Bronchial epithelial cell (primary cell): ENCODE results near the gene MFSD1. TPM values are rescaled to one million over a fixed set of nuclear protein-coding genes. Genes with fewer than 3 reads are reported as not detected.
A peak's percentile ranks its signal among the peaks of the same experiment; 100 is the strongest.

Experiments
- DNase-seq: peaks from one replicate; pipeline ENCODE4 v3.0.0-alpha.2; 2010; ENCODE audit warnings: low read depth
- FAIRE-seq: peaks from 2 replicates; lab custom pipeline; 2011; peaks lifted over from hg19 to GRCh38; lab: Jason Lieb, UNC
- H3K27me3 ChIP-seq: 2 replicates; pipeline ENCODE4 v1.5.1; 2011; ENCODE audit warnings: low read length; ENCODE audit not compliant: control insufficient read depth, insufficient read depth
- H3K36me3 ChIP-seq: 2 replicates; pipeline ENCODE4 v1.5.1; 2011; ENCODE audit warnings: low read length; ENCODE audit not compliant: control insufficient read depth, insufficient read depth
- H3K4me3 ChIP-seq: 2 replicates; pipeline ENCODE4 v1.5.1; 2011; ENCODE audit warnings: mild to moderate bottlenecking, low read depth, low read length, control low read depth
- CTCF ChIP-seq: IDR thresholded peaks from 2 replicates; pipeline ENCODE4 v1.5.1; 2011; ENCODE audit warnings: mild to moderate bottlenecking, moderate library complexity, low read length, control low read depth, inconsistent platforms; ENCODE audit not compliant: insufficient read depth, severe bottlenecking
- total RNA-seq: library from RNA; depleted of rRNA; stranded (reverse); fragments of >200 nt; gene quantifications from 2 replicates; pipeline ENCODE4 v1.2.1, GENCODE V29; 2014

MFSD1 gene
- total RNA-seq, 1 donor from 2014 or later, result 57.1 TPM

- no peak overlapping the region for H3K4me3 ChIP-seq
- no peaks in the 10 kb centered on the region for H3K36me3 ChIP-seq
- DNase-seq, result peak; percentile 7
- FAIRE-seq, result no peak
- no peaks in the 10 kb centered on the region for H3K27me3 ChIP-seq
- no peak for TF ChIP-seq CTCF
Observed at GRCh38 chr3:158864492-158864891, 62.6 kb downstream of the MFSD1 start.

- no peak for DNase-seq
- no peak for TF ChIP-seq CTCF
Observed at GRCh38 chr3:158875700-158876099, 73.8 kb downstream of the MFSD1 start.

More at GRCh38 chr3:158875700-158876099, 73.8 kb downstream of the MFSD1 start:
- Histone ChIP-seq H3K27me3 (no peaks in the 10 kb centered on the region), H3K36me3 (no peaks in the 10 kb centered on the region), H3K4me3 (no peak overlapping the region)
- no peak for FAIRE-seq

Other genes starting within 250 kb of the MFSD1 start
- gene MLF1, start 230.9 kb upstream of the MFSD1 start, total RNA-seq, result 5.5 and 12.2 TPM in 2 replicates
- gene GFM1, start 157.5 kb upstream of the MFSD1 start, total RNA-seq, result 51.2 and 55.3 TPM in 2 replicates
- gene LXN, start 129.4 kb upstream of the MFSD1 start, total RNA-seq, result 3.5 and 6.8 TPM in 2 replicates
- gene RARRES1, start 69.6 kb upstream of the MFSD1 start, total RNA-seq, result 2.4 TPM in 1 of 2 replicates, not detected in the other